D721Med (cell line): ENCODE measurements around the gene ZNF554.

Experiments
- DNase-seq: peaks from one replicate; pipeline ENCODE4 v3.0.0; 2011; ENCODE audit warnings: low spot score; ENCODE audit not compliant: insufficient read length
- FAIRE-seq: peaks from 2 replicates; lab custom pipeline; 2011; peaks lifted over from hg19 to GRCh38; lab: Jason Lieb, UNC
- TF ChIP-seq, protein P1 (sequence below): IDR thresholded peaks from 2 replicates; pipeline ENCODE4 v1.5.1; 2012; ENCODE audit warnings: mild to moderate bottlenecking, control low read depth; ENCODE audit not compliant: insufficient read depth; ENCODE audit errors: missing control alignments

Gene ZNF554

DNA sequence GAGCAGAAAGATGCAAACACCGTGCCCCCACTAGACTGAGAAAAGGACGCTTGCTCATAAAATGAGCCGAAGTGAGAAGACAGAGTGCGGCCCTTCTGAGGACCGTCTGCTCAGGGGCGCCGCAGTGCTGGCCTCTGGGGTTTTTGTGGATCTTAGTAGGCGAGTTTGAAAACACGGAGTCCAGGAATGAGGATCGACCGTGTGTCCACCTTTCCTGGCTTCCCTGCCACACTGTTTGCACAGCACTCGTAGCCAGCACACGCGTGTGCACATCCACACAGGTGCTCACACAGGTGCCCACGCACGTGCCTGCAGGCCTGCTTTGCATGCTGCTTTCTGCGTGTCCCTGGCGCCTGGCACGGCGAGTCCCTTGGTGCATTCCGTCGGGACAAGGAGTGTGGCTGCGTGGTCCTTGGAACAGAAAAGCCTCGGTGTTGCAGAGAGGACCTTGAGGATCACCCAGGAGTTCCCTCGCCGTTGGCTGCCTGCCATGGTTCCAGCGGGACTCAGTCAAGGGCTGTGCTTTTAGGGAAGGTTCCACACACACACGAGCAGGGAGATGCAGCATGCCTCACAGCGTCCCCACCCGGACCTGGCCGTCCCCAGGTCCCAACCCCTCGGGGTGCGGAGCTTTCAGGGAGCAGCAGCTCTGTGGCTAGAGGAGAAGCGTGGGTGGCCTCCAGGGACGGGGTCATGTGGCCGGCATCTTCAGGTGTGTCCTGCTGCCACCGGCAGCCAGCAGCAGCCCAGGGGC, 10.1 kb upstream of the ZNF554 start:
- no peak for FAIRE-seq

DNA sequence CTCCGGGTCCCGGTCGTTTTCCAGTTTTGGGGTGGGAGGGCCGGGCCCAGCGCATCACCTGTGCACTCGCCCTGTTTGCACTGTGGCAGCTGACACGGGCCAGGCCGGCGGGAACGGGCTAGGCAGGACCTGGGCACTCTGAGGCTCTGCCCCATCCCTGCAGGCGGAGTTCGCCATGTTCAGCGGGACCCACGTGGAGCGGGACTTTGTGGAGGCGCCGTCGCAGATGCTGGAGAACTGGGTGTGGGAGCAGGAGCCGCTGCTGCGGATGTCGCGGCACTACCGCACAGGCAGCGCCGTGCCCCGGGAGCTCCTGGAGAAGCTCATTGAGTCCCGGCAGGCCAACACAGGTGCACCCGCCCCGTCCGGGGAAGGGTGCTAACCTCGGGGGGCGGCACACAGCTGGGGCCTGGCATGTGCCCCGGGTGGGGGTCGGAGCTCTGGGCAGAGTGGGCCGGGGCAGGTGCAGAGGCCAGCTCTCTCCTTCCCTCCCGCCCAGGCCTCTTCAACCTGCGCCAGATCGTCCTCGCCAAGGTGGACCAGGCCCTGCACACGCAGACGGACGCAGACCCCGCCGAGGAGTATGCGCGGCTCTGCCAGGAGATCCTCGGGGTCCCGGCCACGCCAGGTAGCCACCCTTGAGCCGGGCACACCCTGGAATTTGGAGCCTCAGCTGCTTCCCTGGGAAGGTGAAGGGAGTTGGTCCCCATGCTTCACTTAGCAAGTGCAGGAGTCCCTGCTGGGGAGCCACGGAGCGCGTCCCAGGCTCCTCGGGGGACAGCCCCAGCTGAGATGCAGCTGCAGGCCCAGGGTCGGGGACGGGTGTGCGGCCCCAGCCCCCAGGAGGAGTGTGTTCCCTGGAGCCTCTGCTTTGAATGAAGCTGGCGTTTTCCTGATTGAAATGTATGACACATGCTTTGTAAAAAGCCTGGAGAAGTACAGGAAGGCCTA, 9.3 kb upstream of the ZNF554 start:
- no peak for FAIRE-seq
- TF ChIP-seq, protein P1, sequence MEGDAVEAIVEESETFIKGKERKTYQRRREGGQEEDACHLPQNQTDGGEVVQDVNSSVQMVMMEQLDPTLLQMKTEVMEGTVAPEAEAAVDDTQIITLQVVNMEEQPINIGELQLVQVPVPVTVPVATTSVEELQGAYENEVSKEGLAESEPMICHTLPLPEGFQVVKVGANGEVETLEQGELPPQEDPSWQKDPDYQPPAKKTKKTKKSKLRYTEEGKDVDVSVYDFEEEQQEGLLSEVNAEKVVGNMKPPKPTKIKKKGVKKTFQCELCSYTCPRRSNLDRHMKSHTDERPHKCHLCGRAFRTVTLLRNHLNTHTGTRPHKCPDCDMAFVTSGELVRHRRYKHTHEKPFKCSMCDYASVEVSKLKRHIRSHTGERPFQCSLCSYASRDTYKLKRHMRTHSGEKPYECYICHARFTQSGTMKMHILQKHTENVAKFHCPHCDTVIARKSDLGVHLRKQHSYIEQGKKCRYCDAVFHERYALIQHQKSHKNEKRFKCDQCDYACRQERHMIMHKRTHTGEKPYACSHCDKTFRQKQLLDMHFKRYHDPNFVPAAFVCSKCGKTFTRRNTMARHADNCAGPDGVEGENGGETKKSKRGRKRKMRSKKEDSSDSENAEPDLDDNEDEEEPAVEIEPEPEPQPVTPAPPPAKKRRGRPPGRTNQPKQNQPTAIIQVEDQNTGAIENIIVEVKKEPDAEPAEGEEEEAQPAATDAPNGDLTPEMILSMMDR, result no peak
- DNase-seq, result peak; percentile 16

More for the DNA sequence above, 10.1 kb upstream of the ZNF554 start:
- TF ChIP-seq, protein P1, result no peak
- DNase-seq, result peak; percentile 20

DNA sequence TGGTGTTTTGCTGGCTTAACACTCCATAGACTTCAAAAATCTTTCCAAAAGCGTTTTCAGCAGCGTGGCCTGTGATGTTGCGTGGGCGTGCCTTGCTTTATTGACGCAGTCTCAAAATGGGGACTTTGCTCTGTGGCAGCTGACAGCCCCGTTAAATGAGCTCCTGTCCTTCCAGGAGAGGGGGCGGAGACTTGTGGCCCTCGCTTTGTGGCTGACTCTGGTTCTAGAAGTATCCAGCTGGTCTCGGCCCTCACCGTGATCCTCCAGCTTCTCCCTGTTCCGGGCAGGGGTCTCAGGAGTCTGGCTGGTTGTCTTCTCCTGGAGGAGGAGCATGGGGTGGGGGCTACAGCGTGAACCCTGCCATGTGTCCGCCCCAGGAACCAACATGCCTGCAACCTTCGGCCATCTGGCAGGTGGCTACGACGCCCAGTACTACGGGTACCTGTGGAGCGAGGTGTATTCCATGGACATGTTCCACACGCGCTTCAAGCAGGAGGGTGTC, 8.4 kb upstream of the ZNF554 start:
- TF ChIP-seq, protein P1, result no peak
- FAIRE-seq (no peak), DNase-seq (peak; percentile 13)

DNA sequence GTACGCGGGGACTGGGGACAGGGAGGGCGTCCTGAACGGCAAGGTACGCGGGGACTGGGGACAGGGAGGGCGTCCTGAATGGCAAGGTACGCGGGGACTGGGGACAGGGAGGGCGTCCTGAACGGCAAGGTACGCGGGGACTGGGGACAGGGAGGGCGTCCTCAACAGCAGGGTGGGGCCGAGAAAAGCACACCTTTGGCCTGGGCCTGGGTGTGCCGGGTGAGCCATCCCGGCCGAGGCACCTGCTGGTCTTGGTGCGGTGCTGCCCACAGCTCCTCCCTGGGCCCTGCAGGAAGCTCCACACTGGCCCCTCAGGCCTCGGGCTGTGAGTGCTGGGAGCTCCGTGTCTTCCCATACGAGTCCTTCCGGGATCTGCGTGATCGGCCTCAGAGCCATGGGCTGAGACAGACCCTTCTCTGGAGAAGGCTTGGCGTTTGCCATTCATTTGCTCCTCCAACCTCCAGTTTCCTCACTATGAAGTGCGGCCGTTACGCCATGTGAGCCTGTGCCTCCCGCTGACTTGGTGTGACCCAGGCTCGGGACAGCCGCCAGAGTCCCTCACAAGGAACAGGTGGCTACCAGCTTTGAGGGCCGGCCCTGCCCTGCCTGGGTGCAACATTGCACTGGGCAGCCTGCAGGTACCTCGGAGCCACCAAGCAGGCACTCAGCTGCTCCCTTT, 7.8 kb upstream of the ZNF554 start:
- DNase-seq, result no peak
- FAIRE-seq, result no peak

DNA sequence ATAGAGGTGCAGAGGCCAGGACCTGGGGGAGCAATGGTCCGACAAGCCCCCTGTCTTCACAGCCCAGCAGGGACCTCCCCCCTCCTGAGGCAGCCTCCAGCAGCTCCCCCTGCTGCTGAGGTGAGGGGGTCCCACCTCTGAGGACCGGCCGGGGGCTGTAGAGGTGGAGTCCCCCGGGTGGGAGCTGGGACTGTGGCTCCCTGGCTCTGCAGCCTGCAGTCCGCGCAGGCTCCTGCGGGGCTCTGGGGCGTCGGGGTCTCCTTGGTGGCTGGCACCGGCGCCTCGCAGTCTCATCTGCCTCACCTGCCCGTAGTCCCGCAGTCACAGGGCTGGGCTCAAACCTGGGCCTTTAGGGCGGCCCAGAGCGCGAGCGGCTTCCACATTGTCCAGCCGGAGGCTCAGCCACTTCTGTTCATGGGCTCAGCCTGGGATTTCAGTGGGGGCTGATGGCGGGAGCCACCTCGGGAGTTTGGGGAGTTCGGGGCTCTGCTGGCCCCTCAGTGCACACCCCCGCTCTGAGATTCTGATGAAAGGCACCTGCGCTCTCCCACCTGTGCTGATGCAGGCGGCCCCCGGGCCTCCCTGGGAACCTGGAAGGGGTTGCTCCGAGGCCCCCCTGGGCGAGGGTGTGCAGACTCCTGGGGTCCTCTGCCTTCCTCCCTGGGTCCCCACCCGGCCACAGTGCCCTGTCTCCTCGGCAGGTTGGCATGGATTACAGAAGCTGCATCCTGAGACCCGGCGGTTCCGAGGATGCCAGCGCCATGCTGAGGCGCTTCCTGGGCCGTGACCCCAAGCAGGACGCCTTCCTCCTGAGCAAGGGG, 7.0 kb upstream of the ZNF554 start:
- TF ChIP-seq, protein P1, result no peak
- DNase-seq, result no peak
- FAIRE-seq, result no peak

More for the DNA sequence above, 7.8 kb upstream of the ZNF554 start:
- TF ChIP-seq, protein P1, result no peak
